Uterus (tissue), 4 donors: ENCODE data around the gene CYSRT1. TPM values are rescaled to one million over a fixed set of nuclear protein-coding genes. Genes with fewer than 3 reads are reported as not detected.
A peak's percentile ranks its signal among the peaks of the same experiment; 100 is the strongest.

ENCODE experiments used
- DNase-seq, 2 donors: peaks; one replicate each; pipeline ENCODE4 v3.0.0-alpha.2; 2019 to 2020
- H3K27ac ChIP-seq, 2 donors: fragments of 200-600 bp; sonication (generic); 1 replicate in 1 of 2; 2 replicates in 1 of 2; pipeline ENCODE4 v1.5.1; 2016 to 2018
- H3K27me3 ChIP-seq, 2 donors: fragments of 200-600 bp; sonication (generic); one replicate each; pipeline ENCODE4 v1.5.1; 2018 to 2019; ENCODE audit warnings: control low read depth in 1 of 2
- H3K36me3 ChIP-seq, 2 donors: fragments of 200-600 bp; sonication (generic); one replicate each; pipeline ENCODE4 v1.5.1; 2019; ENCODE audit warnings: control low read depth in 1 of 2
- H3K4me1 ChIP-seq, 2 donors: fragments of 200-600 bp; sonication (generic); one replicate each; pipeline ENCODE4 v1.5.1; 2018 to 2019; ENCODE audit warnings: control low read depth in 1 of 2
- H3K4me3 ChIP-seq, 2 donors: fragments of 200-600 bp; sonication (generic); 1 replicate in 1 of 2; 2 replicates in 1 of 2; pipeline ENCODE4 v1.5.1; 2018 to 2019; ENCODE audit warnings: mild to moderate bottlenecking in 1 of 2
- H3K9me3 ChIP-seq, 2 donors: fragments of 200-600 bp; sonication (generic); one replicate each; pipeline ENCODE4 v1.5.1; 2019; ENCODE audit warnings: control low read depth in 1 of 2
- POLR2A ChIP-seq, 2 donors: fragments of 450-650 bp; IDR thresholded peaks; one replicate each; pipeline ENCODE4 v1.6.1; 2016; ENCODE audit warnings: antibody characterized with exemption in 2 of 2, mild to moderate bottlenecking in 1 of 2, moderate library complexity in 1 of 2
- intact Hi-C: fragments of 100-400 bp; cut with DNase I; formaldehyde crosslinking; loops from one replicate; pipeline ENCODE4 v1.15.1; 2023; ENCODE audit warnings: low total_unique reads
- total RNA-seq, 4 donors: library from RNA; depleted of rRNA in 3 of 4; stranded (reverse); fragments of >200 nt in 3 of 4; gene quantifications; one replicate each; pipeline versions ENCODE4 v1.1.0 to v1.2.4, GENCODE V29; 2014 to 2023
- TF ChIP-seq, protein P1 (sequence below), 4 experiments: fragments of 200-600 bp in 2 of 4; fragments of 450-650 bp in 2 of 4; sonication (generic) in 2 of 4; IDR thresholded peaks; one replicate each; pipeline ENCODE4 v1.5.1; 2016 to 2019; ENCODE audit warnings: antibody characterized with exemption in 4 of 4, mild to moderate bottlenecking in 2 of 4, moderate library complexity in 1 of 4
- donor health status: DM: yes; HTN: yes; CAD: no.

Gene CYSRT1
- total RNA-seq, 4 donors from 2014 or later: 0.34 TPM; not detected in 3

DNA sequence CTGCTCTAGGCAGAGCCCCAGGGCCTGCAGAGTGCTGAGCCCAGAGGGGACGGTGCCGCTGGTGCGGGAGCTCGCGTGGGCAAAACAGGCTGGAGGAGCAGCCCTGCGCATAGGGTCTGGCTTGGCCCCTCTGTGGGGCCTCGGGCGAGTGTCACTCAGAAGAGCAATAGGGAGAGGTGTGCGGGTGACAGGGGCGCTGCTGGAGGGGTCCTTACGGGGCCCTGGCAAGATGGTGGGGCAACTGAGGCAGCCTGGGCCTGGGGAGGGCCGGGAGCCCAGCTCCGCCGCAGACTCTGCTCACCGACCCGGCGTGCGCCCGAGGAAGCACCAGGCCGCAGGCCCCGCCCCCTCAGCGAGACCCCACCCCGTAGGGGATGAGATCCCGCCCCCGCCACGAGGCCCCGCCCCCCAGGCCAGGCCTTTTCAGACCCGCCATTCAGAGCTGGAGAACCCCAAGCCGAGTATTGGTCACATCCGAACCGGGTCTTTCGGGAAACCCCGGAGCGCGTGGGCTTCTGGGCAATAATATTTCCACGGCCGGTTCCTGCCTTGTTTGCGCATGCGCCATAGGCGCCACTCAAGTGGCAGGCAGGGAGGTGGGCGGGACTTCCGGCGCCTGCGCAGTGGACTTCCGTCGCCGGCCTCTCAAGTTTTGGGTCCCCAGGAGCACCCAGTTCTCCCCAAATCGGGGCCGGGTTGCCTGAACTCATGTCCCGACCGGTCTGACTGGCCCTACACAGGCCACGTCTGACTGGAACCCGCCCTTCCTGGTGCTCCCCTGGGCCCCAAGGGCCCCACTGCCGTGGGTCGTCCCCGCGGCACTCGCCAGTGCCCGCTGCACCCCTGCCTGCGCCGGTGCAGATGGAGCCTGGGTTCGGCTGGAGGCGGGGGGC, 1.6 kb upstream of the CYSRT1 start:
- intact Hi-C loops: loop anchor here (10.0 kb wide), 1 partner anchor 109 kb away; the partner anchor contains the start of gene DPP7
- Histone ChIP-seq H3K36me3 (no peaks in the 10 kb centered on the region), H3K9me3 (no peaks in the 10 kb centered on the region), H3K27ac (peak overlapping the region; percentile 76 to 90), H3K4me3 (peak overlapping the region; percentile 58 to 63), H3K4me1 (peaks cover 0 to 13% of the 10 kb centered on the region in 2 donors), H3K27me3 (peaks cover 3 to 4% of the 10 kb centered on the region in 2 donors)
- peak; percentile 13 to 67 for TF ChIP-seq POLR2A (IDR thresholded peaks at IDR 0.05)
- TF ChIP-seq, protein P1, sequence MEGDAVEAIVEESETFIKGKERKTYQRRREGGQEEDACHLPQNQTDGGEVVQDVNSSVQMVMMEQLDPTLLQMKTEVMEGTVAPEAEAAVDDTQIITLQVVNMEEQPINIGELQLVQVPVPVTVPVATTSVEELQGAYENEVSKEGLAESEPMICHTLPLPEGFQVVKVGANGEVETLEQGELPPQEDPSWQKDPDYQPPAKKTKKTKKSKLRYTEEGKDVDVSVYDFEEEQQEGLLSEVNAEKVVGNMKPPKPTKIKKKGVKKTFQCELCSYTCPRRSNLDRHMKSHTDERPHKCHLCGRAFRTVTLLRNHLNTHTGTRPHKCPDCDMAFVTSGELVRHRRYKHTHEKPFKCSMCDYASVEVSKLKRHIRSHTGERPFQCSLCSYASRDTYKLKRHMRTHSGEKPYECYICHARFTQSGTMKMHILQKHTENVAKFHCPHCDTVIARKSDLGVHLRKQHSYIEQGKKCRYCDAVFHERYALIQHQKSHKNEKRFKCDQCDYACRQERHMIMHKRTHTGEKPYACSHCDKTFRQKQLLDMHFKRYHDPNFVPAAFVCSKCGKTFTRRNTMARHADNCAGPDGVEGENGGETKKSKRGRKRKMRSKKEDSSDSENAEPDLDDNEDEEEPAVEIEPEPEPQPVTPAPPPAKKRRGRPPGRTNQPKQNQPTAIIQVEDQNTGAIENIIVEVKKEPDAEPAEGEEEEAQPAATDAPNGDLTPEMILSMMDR (IDR thresholded peaks at IDR 0.05): peak in 1 of 4 experiments; percentile 38
- peak; percentile 98 to 99 for DNase-seq

DNA sequence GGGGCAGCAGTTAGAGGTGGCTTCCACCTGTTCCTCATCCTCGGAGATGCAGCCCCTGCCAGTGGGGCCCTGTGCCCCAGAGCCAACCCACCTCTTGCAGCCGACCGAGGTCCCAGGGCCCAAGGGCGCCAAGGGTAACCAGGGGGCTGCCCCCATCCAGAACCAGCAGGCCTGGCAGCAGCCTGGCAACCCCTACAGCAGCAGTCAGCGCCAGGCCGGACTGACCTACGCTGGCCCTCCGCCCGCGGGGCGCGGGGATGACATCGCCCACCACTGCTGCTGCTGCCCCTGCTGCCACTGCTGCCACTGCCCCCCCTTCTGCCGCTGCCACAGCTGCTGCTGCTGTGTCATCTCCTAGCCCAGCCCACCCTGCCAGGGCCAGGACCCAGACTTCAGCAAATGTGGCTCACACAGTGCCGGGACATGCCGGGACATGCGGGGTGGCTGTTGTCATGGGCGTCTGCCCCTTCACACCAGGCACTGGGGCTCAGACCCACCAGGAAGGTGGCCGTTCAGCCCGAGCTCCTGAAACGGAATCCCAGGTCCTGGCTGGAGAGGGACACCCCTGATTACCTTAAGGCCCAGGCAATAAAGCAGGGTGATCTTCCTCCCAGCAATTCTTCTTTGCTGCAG, 841 bp downstream of the CYSRT1 start:
- no peak for TF ChIP-seq POLR2A (IDR thresholded peaks at IDR 0.05)
- TF ChIP-seq, protein P1 (IDR thresholded peaks at IDR 0.05): no peak
- Histone ChIP-seq H3K4me1 (peaks cover 0 to 13% of the 10 kb centered on the region in 2 donors), H3K36me3 (no peaks in the 10 kb centered on the region), H3K9me3 (no peaks in the 10 kb centered on the region), H3K27ac (no peak overlapping the region), H3K27me3 (peaks cover 9 to 24% of the 10 kb centered on the region in 2 donors), H3K4me3 (no peak overlapping the region)
- DNase-seq: no peak
- intact Hi-C loops: loop anchor here (10.0 kb wide), 1 partner anchor 111 kb away; the partner anchor contains the start of gene DPP7

DNA sequence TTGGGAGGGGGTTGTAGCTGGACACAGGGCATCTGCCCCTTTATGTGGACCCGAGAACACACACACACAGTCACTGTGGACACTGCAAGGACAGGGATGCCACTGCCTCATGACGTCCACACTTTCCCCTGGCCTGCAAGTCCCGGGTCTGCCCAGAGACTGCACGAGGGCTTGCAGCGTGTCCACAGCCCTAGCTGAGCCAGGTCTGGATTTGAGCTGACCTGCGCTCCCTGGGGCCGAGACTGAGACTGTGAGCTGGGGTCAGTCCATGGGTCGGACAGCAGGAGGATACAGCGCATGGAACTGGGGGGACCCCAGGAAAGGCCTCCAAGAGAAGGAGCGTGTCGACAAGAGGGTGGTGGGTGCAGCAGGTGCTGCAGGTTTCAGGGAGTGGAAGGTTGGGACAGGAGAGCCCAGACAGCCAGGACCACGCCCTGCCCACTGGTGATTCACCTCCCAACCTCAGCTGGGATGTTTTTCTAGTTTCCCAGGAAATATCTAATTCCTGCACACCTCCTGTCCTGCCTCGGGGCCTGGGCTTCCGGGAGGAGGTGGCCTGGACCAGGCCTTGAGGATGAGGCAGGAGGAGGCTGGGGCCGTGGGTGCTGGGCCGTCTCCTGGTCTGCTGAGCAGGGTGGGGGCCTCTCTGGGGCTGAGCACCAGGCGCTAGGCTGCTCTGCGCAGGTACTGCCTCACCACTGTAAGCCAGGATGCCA, 1.5 kb downstream of the CYSRT1 start:
- intact Hi-C loops: loop anchor here (10.0 kb wide), 1 partner anchor 112 kb away; the partner anchor contains the start of gene DPP7
- no peaks in the 10 kb centered on the region for H3K36me3 ChIP-seq
- no peak for DNase-seq
- H3K27me3 ChIP-seq: peaks cover 9 to 24% of the 10 kb centered on the region in 2 donors
- no peaks in the 10 kb centered on the region for H3K9me3 ChIP-seq
- no peak for TF ChIP-seq POLR2A (IDR thresholded peaks at IDR 0.05)
- TF ChIP-seq, protein P1 (IDR thresholded peaks at IDR 0.05): no peak
- H3K27ac ChIP-seq: no peak overlapping the region
- H3K4me1 ChIP-seq: peaks cover 0 to 11% of the 10 kb centered on the region in 2 donors
- H3K4me3 ChIP-seq: no peak overlapping the region

DNA sequence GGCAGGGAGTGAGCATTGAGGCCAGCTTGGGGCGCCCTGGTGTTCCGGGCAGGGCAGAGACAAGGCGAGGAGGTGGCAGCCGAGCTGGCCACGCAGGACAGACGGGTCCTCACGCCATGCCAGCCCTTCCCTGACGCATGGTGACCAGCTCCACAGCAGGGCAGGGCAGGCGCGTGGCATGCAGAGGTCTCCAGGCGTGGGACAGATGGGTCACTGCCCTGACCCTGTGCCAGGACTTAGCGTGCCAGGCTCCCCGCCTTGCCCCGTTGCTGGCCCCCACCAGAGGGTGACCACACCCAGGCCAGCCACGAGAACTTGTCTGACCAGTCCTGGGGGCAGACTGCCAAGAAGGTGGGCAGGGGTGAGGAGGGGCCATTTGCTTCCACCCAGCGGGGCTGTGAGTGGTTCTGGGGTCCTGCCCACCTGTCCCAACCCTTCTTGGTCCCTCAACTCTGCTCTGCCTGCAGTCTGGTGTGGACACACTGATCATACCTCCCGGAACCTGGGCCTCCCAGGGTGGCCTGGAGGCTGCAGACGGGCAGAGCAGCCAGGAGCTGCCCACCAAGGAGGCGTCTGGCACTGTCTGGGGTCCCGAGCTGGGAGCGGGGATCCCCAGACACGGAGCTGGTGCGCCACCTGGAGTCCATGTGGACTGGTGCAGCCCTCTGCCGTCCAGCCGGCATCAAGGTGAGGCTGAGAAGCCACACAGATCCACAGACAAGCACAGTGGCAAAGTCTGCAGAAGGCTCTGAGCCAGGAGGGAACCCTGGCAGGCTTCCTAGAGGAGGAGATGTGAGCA, 2.3 kb downstream of the CYSRT1 start, which contains the start of gene RNF224:
RNF224 (plus strand) TSS at position 449 of the 799 bp plus-strand sequence. CDS start 834 bp downstream, outside the sequence.
- intact Hi-C loops: loop anchor here (10.0 kb wide), 1 partner anchor 112 kb away; the partner anchor contains the start of gene DPP7
- H3K36me3 ChIP-seq: no peaks in the 10 kb centered on the region
- peaks cover 9 to 24% of the 10 kb centered on the region in 2 donors for H3K27me3 ChIP-seq
- H3K4me3 ChIP-seq: no peak within 1 kb of the TSS
- H3K9me3 ChIP-seq: no peaks in the 10 kb centered on the region
- peaks cover 0 to 8% of the 10 kb centered on the region in 2 donors for H3K4me1 ChIP-seq
- TF ChIP-seq POLR2A (IDR thresholded peaks at IDR 0.05): peak in 1 of 2 donors; percentile 14
- TF ChIP-seq, protein P1 (IDR thresholded peaks at IDR 0.05): peak; percentile 62 to 87 (median 80)
- peak; percentile 56 to 66 for DNase-seq
- H3K27ac ChIP-seq: no peak within 1 kb of the TSS
